ENCODE measurements around the gene OR6V1. TPM values are rescaled to one million over a fixed set of nuclear protein-coding genes. Genes with fewer than 3 reads are reported as not detected.

Gene OR6V1
- polyA plus RNA-seq, 2 of the 4 experiments (the other 2 are of a cell fraction) = not detected

- no peak overlapping the region for H3K4me3 ChIP-seq
- H3K9me3 ChIP-seq = no peaks in the 10 kb centered on the region
- ChIA-PET CTCF (no interaction called here), POLR2A (no interaction called here)
- TF ChIP-seq HDAC2 (IDR thresholded peaks at IDR 0.05) = no peak
- no peak for TF ChIP-seq EHF (CRISPR knock-in tag; IDR thresholded peaks at IDR 0.05)
- TF ChIP-seq ZFP36 (IDR thresholded peaks at IDR 0.05; ENCODE audit: borderline replicate concordance, partially characterized antibody) = no peak
- TF ChIP-seq FOSB (CRISPR knock-in tag; IDR thresholded peaks at IDR 0.05) = no peak
- TF ChIP-seq CBX8 (IDR thresholded peaks at IDR 0.05) = no peak
- no peak for ATAC-seq
- H3K4me1 ChIP-seq = no peaks in the 10 kb centered on the region
- WGBS (ENCODE audit: missing lambda C conversion rate) = 12% methylated on average over 4 of the region's 4 CpGs
- no peak for DNase-seq (ENCODE audit: low read depth in 1 of 2, low spot score in 1 of 2)
- no peak overlapping the region for H3K27ac ChIP-seq
- no peak for FAIRE-seq
- H3K4me2 ChIP-seq = no peak overlapping the region
Observed at GRCh38 chr7:143049362-143049761, 2.8 kb upstream of the OR6V1 start.

DNA sequence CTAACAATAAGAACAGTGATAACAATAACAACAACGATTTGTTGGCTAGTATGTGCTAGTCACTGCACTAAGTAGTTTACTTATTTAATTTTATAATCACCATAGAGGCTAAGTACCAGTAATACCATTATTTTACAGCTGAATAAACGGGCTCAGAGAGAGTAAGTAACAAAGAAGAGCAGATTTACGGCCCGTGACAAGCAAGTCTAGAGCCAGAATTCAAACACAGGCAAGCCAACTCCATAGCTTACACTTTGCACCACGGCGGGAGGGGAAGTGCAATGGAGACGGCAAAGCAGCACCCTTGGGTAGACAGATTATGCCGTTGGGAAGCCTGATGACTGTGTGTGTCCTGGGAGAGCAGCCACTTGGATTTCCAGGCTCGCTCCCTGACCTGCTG is 1.2 kb upstream of the OR6V1 start:
- H3K27ac ChIP-seq = no peak overlapping the region
- DNase-seq (ENCODE audit: low read depth in 1 of 2, low spot score in 1 of 2) = no peak
- H3K4me3 ChIP-seq = no peak overlapping the region
- H3K4me1 ChIP-seq = no peaks in the 10 kb centered on the region
- 21% methylated on average over 9 of the region's 9 CpGs for WGBS (ENCODE audit: missing lambda C conversion rate)
- ChIA-PET POLR2A (no interaction called here), CTCF (no interaction called here)
- no peak for FAIRE-seq
- ATAC-seq = no peak
- TF ChIP-seq, protein P1, sequence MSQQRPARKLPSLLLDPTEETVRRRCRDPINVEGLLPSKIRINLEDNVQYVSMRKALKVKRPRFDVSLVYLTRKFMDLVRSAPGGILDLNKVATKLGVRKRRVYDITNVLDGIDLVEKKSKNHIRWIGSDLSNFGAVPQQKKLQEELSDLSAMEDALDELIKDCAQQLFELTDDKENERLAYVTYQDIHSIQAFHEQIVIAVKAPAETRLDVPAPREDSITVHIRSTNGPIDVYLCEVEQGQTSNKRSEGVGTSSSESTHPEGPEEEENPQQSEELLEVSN (IDR thresholded peaks at IDR 0.05; ENCODE audit: borderline replicate concordance, low read depth) = no peak
- TF ChIP-seq JUNB (IDR thresholded peaks at IDR 0.05) (no peak), CEBPB (IDR thresholded peaks at IDR 0.05) (no peak), NPAS2 (CRISPR knock-in tag; IDR thresholded peaks at IDR 0.05; ENCODE audit: borderline replicate concordance) (no peak), MAX (IDR thresholded peaks at IDR 0.05) (no peak), SREBF2 (IDR thresholded peaks at IDR 0.05) (no peak), ATOH8 (CRISPR knock-in tag; IDR thresholded peaks at IDR 0.05; ENCODE audit: low read depth) (no peak), FOSL2 (IDR thresholded peaks at IDR 0.05) (no peak), FOSL2 (CRISPR knock-in tag; IDR thresholded peaks at IDR 0.05) (no peak), ZNF302 (CRISPR knock-in tag; IDR thresholded peaks at IDR 0.05) (no peak), HMGXB4 (CRISPR knock-in tag; IDR thresholded peaks at IDR 0.05; ENCODE audit: borderline replicate concordance) (no peak)
- TF ChIP-seq, protein P2, sequence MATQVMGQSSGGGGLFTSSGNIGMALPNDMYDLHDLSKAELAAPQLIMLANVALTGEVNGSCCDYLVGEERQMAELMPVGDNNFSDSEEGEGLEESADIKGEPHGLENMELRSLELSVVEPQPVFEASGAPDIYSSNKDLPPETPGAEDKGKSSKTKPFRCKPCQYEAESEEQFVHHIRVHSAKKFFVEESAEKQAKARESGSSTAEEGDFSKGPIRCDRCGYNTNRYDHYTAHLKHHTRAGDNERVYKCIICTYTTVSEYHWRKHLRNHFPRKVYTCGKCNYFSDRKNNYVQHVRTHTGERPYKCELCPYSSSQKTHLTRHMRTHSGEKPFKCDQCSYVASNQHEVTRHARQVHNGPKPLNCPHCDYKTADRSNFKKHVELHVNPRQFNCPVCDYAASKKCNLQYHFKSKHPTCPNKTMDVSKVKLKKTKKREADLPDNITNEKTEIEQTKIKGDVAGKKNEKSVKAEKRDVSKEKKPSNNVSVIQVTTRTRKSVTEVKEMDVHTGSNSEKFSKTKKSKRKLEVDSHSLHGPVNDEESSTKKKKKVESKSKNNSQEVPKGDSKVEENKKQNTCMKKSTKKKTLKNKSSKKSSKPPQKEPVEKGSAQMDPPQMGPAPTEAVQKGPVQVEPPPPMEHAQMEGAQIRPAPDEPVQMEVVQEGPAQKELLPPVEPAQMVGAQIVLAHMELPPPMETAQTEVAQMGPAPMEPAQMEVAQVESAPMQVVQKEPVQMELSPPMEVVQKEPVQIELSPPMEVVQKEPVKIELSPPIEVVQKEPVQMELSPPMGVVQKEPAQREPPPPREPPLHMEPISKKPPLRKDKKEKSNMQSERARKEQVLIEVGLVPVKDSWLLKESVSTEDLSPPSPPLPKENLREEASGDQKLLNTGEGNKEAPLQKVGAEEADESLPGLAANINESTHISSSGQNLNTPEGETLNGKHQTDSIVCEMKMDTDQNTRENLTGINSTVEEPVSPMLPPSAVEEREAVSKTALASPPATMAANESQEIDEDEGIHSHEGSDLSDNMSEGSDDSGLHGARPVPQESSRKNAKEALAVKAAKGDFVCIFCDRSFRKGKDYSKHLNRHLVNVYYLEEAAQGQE (IDR thresholded peaks at IDR 0.05) = no peak
- TF ChIP-seq, protein P3, sequence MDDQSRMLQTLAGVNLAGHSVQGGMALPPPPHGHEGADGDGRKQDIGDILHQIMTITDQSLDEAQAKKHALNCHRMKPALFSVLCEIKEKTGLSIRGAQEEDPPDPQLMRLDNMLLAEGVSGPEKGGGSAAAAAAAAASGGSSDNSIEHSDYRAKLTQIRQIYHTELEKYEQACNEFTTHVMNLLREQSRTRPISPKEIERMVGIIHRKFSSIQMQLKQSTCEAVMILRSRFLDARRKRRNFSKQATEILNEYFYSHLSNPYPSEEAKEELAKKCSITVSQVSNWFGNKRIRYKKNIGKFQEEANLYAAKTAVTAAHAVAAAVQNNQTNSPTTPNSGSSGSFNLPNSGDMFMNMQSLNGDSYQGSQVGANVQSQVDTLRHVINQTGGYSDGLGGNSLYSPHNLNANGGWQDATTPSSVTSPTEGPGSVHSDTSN (IDR thresholded peaks at IDR 0.05) = no peak
- H3K4me2 ChIP-seq = no peak overlapping the region
- no peaks in the 10 kb centered on the region for H3K9me3 ChIP-seq

Data from A549 (cell line).